LNCaP clone FGC (cell line): ENCODE measurements around the gene DAPK1.

Experiments used
- DNase-seq: peaks from one replicate; pipeline ENCODE4 v3.0.0-alpha.2; 2011; ENCODE audit warnings: low read depth
- H3K4me3 ChIP-seq: 2 replicates; pipeline ENCODE4 v1.5.1; 2011; ENCODE audit warnings: mild to moderate bottlenecking, low read depth, low read length, control low read depth
- CTCF ChIP-seq: IDR thresholded peaks from 2 replicates; pipeline ENCODE4 v1.5.1; 2012; ENCODE audit warnings: mild to moderate bottlenecking; ENCODE audit not compliant: control insufficient read depth, insufficient read depth; ENCODE audit errors: extremely low read depth

Gene DAPK1

GRCh38 chr9:87648606-87649005 lies 150.9 kb downstream of the DAPK1 start:
- no peak for DNase-seq
- TF ChIP-seq CTCF = no peak
- H3K4me3 ChIP-seq = no peak overlapping the region

DNA sequence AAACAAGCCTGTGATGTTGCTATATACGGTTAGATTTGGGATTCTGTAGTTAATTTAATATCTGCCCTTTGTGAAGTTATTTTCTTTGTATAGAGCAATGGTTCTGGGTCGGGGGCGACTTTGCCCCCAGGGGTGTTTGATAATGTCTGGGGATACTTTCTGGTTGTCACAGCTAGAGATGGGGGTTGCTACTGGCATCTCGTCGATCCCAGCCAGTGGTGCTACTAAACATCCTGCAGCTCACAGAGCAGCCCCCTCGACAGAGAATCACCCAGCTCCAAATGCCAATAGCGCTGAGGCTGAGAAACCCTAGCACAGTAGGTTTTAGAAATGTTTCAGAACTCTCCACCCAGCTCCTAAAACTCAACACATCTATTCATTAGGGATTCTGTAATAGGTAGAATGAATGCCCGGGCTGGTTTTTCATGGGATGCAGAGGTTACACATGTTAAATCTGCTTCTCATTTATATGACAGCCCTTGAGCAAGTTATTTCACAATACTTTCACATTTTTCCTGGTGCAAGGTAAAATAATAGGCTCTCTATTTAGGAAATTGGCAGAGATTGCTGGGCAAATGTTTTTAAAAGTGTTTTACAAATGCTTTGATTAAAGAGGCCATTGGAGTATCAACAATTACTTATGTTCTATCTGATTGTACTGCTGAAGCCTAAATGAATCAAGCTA lies 153.1 kb downstream of the DAPK1 start:
- TF ChIP-seq CTCF = no peak
- no peak for DNase-seq
- no peak overlapping the region for H3K4me3 ChIP-seq

- DNase-seq = no peak
- no peak overlapping the region for H3K4me3 ChIP-seq
- no peak for TF ChIP-seq CTCF
Measured at GRCh38 chr9:87651431-87651830, 153.8 kb downstream of the DAPK1 start.

DNA sequence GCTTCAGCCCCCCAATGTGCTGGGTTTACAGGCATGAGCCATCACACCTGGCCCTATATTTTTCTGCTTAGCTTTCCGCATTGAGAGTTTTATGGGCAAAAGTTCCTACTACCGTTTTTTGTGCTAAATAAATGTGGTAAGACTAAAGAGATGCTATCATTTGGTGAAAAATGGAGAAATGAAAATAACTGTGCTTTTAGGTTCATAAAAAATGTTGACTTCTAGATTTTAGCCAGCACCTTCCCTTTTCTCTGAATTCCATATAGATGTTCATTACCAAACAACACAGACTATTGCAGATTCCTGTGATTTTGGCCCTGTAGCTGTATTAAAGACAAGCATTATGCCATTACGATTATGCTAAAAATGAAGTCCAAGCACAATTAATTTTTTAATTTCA lies 156.3 kb downstream of the DAPK1 start:
- no peak overlapping the region for H3K4me3 ChIP-seq
- no peak for TF ChIP-seq CTCF
- no peak for DNase-seq

DNA sequence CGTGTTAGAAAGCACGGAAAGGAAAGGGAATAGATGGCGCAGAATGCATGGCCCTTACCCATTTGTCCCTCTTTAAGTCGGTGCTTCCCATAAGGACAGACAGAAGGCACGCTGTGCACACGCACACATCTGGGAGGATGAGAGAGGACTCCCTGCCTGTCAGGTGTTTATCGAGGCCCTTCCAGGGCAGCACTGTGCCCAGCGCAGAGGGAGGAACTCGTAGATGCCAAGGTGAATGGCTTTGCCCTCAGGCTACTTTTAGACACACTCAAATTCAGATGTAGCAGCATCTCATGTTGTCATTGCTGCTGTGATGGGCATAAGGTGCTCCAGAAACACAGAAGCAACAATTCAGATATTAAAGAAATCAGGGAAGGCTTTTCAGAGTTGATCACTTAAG lies 158.1 kb downstream of the DAPK1 start:
- no peak overlapping the region for H3K4me3 ChIP-seq
- no peak for TF ChIP-seq CTCF
- DNase-seq = no peak

DNA sequence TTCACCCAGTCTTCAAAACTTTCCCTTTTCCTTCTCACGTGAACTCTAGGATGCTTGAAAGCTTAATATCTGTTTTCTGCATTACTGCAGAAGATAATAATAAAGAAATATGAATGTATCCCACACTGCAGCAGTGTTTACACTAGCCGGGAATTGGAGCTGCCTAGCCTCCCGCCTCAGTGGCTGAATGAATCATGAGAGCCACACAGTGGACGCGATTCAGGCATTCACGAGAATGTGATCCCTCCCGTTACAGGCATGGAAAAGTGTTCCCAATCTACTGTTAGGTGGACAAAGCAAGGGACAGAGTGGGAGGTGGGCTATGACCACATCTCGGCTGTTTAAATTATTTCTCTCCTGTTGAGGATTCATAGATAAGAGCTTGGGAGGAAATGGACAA lies 158.8 kb downstream of the DAPK1 start:
- DNase-seq = no peak
- TF ChIP-seq CTCF = no peak

GRCh38 chr9:87657190-87657589 lies 159.5 kb downstream of the DAPK1 start:
- H3K4me3 ChIP-seq = no peak overlapping the region
- no peak for DNase-seq
- TF ChIP-seq CTCF = no peak

More for the DNA sequence above, 158.8 kb downstream of the DAPK1 start:
- H3K4me3 ChIP-seq = no peak overlapping the region
